Stimulated activated CD8-positive, alpha-beta memory T cell treated with anti-CD3 and anti-CD28 coated beads, Interleukin-2, amount 100 ng/mL, for 48 hours (primary cell): Measurements from ENCODE around the gene NUDCD3.

ENCODE experiments used
- DNase-seq, 2 donors: peaks; one replicate each; pipeline ENCODE4 v3.0.0-alpha.2; 2020; ENCODE audit warnings: low read depth in 2 of 2

Gene NUDCD3

DNA sequence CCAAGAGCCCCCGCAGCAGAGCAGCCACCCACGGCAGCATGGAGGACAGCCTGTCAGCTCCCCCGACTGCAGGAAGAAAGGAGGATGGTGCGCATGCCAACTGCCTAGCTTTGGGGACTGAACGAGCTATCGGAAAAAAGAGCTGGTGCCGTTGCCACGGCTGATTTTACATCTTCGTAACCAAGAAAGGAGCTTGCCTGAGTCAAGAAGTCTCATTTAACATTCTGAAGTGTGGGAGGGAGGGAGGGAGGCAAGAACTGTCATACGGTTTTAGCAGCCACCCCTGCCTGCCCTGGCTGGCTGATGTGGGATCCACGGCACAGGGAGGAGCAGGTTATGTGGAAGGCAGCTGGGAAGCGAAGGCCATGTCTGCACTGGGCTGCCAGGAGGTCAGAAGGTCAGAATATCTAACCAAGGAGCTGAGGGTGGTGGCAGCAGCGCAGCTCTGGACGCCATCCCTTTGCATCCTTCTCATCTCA lies 90.4 kb downstream of the NUDCD3 start:
- no peak for DNase-seq

DNA sequence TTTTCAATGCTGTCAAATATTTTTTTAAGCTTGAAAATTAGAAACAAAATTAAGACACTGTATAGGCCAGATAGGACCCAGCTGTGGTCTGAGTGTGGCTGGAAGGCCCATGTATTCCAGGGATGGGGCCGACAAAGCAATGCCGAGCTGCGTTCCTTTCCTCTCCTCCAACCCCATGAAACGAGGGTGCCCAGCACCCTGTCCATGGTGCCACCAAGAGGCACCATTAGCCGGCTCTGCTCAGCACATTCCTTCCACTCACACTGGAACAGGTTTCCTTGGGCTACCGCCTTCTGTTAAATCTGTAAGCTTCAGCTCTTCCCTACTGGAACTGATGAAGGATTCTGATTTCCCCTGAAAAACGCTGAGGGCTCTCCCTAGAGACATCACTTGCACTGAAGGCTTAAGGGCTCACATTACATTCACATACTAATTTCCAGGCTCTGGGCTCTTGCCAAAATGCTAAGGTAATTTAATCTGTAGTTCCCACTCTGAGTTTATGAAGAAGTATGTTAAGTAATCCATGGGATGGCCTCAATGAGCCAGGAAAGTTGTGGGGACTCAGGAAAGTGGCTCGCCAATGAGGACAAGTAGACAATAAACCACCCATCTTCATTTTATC lies 91.4 kb downstream of the NUDCD3 start:
- DNase-seq: no peak

GRCh38 chr7:44398511-44398911 lies 91.9 kb downstream of the NUDCD3 start:
- DNase-seq: no peak

- DNase-seq: no peak
These were observed 93.4 kb downstream of the NUDCD3 start for GRCh38 chr7:44396931-44397545.

DNA sequence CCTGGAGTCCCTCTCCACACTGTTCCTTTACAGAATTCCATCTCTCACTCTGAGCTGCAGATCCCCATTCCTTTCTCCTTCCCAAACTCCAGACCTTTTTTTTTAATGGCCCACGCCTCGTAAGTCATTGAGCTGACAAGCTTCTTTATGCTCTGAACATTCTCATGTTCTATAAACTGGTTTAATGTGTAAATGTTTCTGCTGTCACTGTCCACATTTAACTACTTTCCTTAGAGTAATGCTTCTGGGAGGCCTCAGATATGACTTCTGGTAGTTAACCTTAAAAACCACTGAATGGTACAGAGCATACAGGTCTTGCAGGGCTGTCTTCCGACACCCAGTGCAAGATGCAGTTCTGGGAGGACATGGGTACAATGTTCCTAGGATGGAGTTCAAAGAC lies 94.0 kb downstream of the NUDCD3 start:
- no peak for DNase-seq

- DNase-seq: no peak
These were observed 95.4 kb downstream of the NUDCD3 start for GRCh38 chr7:44395067-44395466.

GRCh38 chr7:44394636-44395035 lies 95.8 kb downstream of the NUDCD3 start:
- DNase-seq: no peak

DNA sequence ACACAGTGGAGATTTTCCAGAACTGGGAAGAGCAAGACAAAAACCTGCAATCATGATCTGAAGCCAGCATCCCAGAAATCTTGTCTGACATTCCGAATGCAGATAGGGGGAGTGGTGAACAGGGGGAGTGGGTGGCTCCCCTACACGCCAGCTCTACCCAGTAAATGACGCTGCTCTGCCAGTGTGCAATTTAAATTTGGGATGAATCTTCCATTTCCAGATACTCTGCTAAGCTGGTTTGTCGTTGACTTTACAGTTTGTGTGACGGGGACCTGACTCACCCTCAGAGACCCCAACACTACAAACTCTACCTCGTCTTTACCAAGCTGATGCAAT lies 96.4 kb downstream of the NUDCD3 start:
- DNase-seq: no peak

DNA sequence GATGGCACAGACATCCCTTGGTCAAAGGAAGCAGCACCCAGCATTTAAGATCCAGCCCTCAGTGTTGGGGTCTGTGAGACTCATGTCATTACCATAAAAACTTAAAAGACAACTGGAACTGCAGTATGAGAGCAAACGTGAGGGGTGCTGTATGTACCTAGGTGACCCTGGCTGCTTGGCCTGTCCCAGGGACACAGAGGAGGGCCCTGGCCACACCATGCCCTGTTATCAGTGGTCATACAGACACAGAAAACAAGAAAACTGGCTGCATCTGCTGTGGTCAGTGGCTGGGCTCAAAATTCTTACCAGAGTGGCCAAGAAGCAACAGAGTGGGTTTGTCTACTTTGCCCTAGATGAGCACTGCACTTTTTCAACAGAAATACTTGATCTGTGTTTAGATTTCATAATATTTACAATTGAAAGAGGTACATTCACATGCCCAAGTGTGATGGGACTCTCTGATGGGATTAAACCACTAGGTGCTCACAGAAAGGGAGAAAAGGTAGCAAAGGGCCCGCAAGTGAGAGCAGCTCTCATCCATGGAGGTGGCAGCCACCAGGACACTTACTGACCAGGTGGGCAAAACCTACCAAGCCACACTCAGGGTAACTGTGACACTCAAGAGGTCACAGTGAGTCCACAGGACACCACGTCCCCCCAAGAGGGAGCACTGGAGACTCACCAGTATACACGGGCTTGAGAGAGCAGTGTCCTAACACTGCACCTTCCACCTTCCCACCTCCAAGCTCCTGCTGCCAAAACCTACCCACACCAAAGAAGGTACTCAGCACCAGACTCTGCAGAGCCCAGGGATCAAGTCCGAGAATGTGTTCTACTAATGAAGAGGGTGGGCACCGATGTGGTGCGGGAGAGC lies 97.0 kb downstream of the NUDCD3 start:
- DNase-seq: no peak

- no peak for DNase-seq
These were observed 97.8 kb downstream of the NUDCD3 start for GRCh38 chr7:44392618-44393010.

GRCh38 chr7:44391746-44392617 lies 98.5 kb downstream of the NUDCD3 start:
- no peak for DNase-seq

DNA sequence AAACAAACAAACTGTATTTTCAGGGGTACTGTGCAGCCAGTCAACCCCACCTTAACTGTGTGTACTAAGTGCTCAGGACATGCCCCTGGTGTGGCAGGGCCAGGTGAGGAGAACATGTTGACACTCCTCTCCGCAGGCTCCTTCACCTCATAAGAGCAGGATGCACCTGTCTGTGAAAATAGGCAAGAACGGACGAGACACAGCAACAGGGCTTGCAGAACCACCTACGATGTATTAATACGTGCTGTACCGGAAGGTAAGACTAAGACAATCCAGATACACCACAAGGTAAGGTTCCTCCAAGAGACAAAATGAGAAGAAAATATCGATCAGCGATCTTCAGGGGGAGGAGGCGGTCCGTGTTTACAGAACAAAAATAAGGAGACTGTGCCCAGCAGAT lies 99.3 kb downstream of the NUDCD3 start:
- no peak for DNase-seq

- DNase-seq: no peak
These were observed 99.8 kb downstream of the NUDCD3 start for GRCh38 chr7:44390701-44391100.

DNA sequence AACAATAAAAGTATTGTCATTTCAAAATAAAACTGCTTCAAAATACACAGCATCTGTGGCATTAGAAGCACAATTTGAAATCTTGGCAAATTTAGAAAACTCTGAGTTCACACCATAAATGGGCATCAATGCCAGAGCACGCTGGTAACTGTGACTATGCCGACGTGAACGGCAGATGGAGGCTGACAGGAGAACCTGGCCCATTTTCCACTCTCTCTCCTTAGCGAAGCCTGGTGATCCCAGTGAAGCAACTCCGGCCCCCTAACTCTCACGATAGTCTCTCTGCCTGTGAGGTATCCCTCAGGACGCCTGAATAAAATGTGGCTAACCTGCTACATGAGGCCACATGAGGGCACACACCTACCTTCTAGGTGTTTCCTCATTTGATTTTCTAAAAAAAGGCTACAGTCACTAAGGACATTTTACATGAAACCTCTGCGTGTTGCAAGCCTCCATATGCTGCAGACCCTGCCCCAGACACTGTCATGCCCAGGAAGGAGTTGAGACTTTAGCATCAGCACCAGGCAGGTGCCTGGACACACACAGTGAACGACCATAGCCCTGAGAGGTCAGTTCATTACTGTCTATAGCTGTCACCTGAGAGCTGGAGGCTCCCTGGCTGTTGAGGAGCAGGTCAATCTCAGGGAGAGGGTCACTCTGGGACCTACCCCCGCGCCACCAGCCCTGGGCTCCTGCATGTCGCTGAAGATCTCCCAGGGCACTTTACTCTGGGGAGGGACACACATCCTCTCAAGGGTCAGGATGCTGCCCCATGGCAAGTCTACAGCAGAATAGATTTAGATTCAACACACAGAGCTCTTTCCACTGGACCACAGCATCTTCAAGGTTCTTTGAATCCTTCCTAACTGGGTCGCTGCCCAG lies 102.1 kb downstream of the NUDCD3 start:
- no peak for DNase-seq

DNA sequence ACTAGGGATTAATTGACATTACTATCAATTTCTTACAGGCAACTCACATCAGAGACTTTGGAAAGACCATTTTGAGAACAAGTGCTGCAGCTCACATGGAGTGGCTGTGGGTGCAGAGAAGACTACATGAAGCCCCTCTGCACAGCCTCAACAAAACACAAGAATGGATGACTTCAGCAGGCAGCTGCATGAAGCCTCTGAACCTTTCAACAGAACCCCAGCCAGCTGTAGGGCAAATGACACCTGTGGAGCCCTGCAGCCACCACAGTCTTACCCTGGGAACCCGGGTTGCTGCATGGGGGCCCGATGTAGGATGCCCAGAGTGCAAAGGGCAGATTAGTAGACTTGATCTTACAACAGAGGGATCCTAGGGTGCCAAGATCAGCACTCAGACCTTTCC lies 103.1 kb downstream of the NUDCD3 start:
- no peak for DNase-seq

DNA sequence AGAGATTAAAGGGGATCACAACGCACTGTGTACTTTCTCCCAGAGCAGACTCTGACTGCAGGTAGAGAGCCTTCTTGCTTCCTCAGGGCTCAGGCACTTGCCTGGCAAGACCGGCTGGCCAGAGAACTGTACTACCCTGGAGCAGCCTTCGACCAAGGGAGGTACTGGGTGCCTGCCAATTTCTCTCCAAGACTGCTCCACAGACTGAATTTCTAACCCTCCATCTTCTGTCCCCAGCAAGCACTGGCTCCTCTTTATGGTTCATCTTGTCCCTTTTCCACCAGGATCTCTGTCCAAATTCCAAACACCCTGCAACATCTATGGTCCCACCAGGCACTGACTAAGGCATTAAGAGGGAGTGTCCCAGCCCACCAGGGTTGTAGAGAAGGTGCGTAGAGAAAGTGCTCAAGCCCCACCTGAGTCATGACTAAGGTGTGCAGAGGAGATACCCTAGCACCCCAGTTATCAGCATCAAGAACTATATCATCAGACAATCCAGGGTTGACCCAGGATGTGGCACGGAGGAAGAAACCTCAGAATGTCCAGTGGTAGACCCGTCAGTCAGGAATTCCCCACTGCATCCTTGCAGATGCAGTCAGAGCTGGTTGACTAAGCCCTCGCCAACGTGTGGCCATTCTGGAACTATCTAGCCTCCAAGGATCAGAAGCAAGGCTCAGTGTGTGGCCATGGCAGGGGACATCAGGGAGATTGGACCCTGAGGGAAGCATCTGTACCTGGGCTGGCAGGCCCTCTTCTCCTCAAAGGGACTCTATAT lies 104.1 kb downstream of the NUDCD3 start:
- DNase-seq: no peak

- no peak for DNase-seq
These were observed 104.9 kb downstream of the NUDCD3 start for GRCh38 chr7:44385434-44386138.

DNA sequence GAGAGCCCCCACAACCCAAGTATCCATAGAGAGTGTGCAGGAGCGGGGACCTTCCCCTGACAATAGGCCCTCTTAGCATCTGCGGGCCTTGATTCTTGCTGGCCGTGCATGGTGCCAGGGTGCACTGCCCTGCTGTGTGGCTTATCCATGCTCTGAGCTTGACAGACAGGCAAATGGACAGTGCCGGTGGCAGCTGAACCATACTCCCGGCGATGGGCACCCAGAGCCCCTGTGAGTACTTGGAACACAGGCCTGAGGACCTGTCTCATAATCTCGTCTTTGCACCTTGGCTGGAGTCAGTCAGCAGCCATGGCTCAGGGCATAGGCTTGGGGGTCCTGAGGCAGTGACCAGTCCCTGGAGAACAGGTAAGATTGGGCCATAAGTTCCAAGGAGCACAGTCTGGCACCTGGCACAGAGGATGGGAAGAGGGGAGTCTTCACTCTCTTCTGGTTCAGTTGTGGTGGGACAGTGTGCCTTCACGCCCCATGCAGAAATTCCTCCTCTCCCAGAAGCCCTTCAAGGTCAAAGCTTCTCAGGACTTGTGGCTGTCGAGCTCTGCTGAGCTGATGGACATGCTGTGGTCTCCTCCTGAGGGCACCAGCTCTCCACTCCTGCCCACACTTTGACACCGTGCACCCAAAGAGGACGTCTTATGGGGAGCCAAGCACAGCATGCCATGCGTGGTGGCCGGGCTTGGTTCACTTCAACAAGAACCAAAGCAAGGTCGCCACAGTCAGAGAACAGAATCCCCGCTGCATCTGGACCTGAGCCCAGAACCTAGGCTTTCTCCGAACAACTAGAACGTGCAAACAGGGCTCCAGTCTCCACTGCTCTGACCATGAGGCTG lies 105.6 kb downstream of the NUDCD3 start:
- no peak for DNase-seq

DNA sequence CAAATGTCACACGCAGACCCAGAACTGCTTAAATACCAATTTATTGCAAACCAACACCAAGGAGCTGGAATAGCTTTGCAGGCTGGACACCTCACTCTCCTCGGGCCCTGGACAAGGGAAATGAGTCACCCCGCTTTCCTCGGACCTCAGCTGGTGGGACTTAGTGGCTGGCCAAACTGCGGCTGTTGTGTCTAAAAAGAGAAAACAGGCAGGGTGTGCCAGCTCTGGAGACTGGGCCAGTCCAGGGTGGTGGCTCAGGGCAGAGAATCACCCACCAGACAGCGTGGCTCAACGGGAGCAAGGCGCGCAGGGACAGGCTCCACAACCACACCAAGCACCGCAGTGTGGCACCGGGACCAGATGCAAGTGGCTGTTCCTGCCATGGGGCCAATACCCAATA lies 106.9 kb downstream of the NUDCD3 start:
- DNase-seq: no peak
